ENCODE data around the gene CCL20.
A peak's percentile ranks its signal among the peaks of the same experiment; 100 is the strongest.

Gene CCL20

DNA sequence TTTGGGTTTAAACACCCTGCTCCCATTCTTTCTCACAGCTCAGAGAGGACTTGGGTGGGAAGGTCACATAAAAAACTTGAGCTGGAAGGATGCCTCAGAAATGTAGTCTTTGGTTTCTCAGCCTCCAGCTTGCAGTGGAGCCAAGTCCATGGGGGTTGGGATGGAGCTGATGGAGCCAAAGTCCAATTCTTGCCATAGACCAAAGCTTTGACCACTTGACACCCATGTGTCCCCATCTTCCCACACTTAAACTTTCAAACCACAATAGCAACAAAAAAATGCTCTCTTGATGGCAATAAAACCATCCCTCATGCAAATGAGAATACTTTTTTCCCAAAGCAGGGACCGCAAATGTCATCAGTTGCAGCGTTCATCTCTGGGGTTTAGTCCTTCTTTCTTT lies 43.1 kb downstream of the CCL20 start:
- no peak overlapping the region for H3K4me3 Mint-ChIP-seq
- no peaks in the 10 kb centered on the region for H3K36me3 Mint-ChIP-seq (ENCODE audit: low read depth)
- peaks cover 30% of the 10 kb centered on the region for H3K4me1 Mint-ChIP-seq
- no peak overlapping the region for H3K27ac Mint-ChIP-seq
- no peaks in the 10 kb centered on the region for H3K27me3 Mint-ChIP-seq (ENCODE audit: low read depth)
- TF ChIP-seq, protein P1, sequence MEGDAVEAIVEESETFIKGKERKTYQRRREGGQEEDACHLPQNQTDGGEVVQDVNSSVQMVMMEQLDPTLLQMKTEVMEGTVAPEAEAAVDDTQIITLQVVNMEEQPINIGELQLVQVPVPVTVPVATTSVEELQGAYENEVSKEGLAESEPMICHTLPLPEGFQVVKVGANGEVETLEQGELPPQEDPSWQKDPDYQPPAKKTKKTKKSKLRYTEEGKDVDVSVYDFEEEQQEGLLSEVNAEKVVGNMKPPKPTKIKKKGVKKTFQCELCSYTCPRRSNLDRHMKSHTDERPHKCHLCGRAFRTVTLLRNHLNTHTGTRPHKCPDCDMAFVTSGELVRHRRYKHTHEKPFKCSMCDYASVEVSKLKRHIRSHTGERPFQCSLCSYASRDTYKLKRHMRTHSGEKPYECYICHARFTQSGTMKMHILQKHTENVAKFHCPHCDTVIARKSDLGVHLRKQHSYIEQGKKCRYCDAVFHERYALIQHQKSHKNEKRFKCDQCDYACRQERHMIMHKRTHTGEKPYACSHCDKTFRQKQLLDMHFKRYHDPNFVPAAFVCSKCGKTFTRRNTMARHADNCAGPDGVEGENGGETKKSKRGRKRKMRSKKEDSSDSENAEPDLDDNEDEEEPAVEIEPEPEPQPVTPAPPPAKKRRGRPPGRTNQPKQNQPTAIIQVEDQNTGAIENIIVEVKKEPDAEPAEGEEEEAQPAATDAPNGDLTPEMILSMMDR (IDR thresholded peaks at IDR 0.05; ENCODE audit: unreplicated experiment in 3 of 3) = no peak
- H3K9me3 Mint-ChIP-seq = no peaks in the 10 kb centered on the region

DNA sequence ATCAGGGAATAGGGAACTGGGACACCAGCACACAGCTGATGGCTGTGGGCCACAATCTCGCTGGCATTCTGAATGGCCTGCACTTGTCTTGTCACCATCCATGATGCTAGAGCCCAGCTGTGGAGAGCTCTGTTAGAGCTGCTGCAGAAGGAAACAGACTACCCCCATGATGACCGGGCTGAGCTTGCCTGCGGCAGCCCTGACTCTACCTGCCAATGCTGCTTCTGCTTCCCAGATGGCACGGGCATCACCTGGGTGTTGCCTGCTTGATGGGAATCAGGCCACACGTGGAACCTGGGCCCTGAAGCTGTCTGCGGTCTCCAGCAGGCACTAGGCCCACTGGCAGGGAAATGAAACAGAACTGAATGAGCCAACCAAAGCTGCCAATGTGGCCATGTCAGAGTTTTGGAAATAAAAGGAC lies 46.6 kb downstream of the CCL20 start:
- Mint-ChIP-seq H3K4me3 (no peak overlapping the region), H3K9me3 (no peaks in the 10 kb centered on the region), H3K27ac (peak overlapping the region in 2 of 3 experiments; percentile 56 to 60), H3K4me1 (peaks cover 32% of the 10 kb centered on the region), H3K36me3 (ENCODE audit: low read depth) (no peaks in the 10 kb centered on the region), H3K27me3 (ENCODE audit: low read depth) (peaks cover 4% of the 10 kb centered on the region)
- TF ChIP-seq, protein P1 (IDR thresholded peaks at IDR 0.05; ENCODE audit: unreplicated experiment in 3 of 3) = no peak

DNA sequence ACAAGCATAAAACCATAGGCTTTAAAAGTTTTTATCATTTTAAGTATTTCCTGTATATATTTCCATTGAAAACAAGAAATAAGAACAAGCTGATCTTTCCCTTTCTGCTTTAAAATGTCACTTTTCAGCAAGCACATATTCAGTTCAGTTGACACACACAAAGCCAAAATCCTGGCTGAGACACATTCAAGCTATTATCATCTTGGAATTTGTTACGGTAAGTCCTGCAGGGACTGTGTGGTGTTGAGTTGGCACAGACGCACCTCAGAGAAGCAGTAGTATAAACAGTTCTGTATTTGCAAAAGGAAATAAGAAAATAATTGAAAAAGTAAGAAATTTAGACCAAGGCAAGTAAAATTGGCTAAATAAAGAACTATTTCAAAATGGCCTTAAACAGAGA lies 47.4 kb downstream of the CCL20 start:
- peaks cover 26% of the 10 kb centered on the region for H3K4me1 Mint-ChIP-seq
- peak overlapping the region in 1 of 3 experiments; percentile 56 for H3K27ac Mint-ChIP-seq
- TF ChIP-seq, protein P1 (IDR thresholded peaks at IDR 0.05; ENCODE audit: unreplicated experiment in 3 of 3) = no peak
- no peaks in the 10 kb centered on the region for H3K36me3 Mint-ChIP-seq (ENCODE audit: low read depth)
- peaks cover 4% of the 10 kb centered on the region for H3K27me3 Mint-ChIP-seq (ENCODE audit: low read depth)
- H3K4me3 Mint-ChIP-seq = no peak overlapping the region
- H3K9me3 Mint-ChIP-seq = no peaks in the 10 kb centered on the region

DNA sequence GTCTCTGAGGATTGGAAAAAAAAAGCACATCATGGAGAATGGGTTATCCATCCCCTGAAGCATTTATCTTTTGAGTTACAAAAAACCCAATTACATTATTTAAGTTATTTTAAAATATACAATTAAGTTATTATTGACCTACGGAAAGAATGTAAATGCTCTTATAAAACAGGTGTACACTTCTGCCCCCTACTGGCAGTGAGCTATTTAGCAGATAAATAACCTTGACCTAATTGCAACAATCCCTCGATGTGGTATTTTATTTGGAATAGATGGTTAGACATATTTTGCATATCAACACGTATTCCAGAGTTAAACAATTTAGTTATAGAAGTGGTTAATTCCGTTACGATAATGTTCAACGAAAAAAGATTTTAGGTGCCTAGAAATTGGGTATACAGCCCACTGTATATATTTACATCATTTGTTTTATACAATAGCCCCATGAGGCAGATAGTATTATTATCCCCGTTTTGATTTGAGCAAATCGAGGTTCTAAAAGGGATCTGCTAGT lies 48.6 kb downstream of the CCL20 start:
- Mint-ChIP-seq H3K9me3 (no peaks in the 10 kb centered on the region), H3K36me3 (ENCODE audit: low read depth) (no peaks in the 10 kb centered on the region), H3K27ac (no peak overlapping the region), H3K4me1 (peaks cover 25% of the 10 kb centered on the region), H3K4me3 (no peak overlapping the region), H3K27me3 (ENCODE audit: low read depth) (peaks cover 4% of the 10 kb centered on the region)
- TF ChIP-seq, protein P1 (IDR thresholded peaks at IDR 0.05; ENCODE audit: unreplicated experiment in 3 of 3) = peak; percentile 49 to 75 (median 51)

DNA sequence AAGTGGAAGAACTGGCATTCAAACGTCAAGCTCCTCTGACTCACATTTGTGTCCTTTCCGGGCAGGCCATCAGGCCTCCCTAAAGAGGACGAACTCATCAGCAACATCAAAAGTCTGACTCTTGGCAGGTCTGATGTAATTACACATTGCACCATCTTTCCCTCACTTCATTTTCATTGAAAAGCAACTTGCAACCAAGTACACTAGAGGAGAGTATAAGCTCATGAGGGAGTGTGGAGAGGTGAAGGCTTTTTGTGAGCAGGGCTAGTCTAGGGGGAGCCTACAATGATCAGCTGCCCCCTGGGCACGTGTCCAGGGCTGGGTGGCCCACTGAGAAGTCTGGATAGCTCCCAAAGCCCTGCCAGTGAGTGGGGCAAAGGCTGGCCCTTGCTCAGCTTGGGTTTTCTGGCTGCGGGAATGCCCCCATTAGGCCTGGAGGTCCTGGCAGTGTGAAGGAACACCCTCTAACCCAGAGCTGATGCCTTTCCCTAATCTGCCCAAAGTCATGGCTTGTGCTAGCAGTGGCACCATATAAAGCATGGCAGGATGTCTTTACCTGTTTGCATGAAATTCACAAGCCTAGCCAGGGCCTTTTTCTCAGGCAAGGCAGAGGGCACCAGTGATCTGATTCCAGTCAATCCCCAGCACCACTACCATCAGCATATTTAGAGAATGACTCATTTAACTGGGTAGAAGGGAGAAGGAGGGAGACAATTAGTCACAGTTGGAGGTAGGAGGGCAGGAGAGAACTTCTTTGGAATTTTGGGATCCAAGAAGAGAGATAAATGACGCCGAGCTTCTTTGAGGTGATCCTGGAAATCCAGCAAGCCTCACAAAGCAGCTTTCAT lies 49.3 kb downstream of the CCL20 start:
- TF ChIP-seq, protein P1 (IDR thresholded peaks at IDR 0.05; ENCODE audit: unreplicated experiment in 3 of 3) = no peak
- Mint-ChIP-seq H3K4me3 (no peak overlapping the region), H3K36me3 (ENCODE audit: low read depth) (no peaks in the 10 kb centered on the region), H3K27ac (no peak overlapping the region), H3K27me3 (ENCODE audit: low read depth) (peaks cover 4% of the 10 kb centered on the region), H3K9me3 (no peaks in the 10 kb centered on the region), H3K4me1 (peaks cover 25% of the 10 kb centered on the region)

All from nephron (organoid).